NB4 (cell line): ENCODE measurements around the gene MATN1.
A peak's percentile ranks its signal among the peaks of the same experiment; 100 is the strongest.
"Not testable (repeated sequence)": the region's sequence is repeated elsewhere in the genome, so short reads cannot be mapped to it uniquely, and the experiment has no call there.

Source experiments
- DNase-seq: peaks from one replicate; pipeline ENCODE4 v3.0.0; 2010; ENCODE audit warnings: low read depth
- H3K4me3 ChIP-seq: one replicate; pipeline ENCODE4 v1.5.1; 2011; ENCODE audit warnings: mild to moderate bottlenecking, low read depth, low read length, moderate library complexity
- MYC ChIP-seq: IDR thresholded peaks from 2 replicates; pipeline ENCODE4 v1.6.1; 2011; ENCODE audit warnings: low read depth, low read length
- POLR2A ChIP-seq: IDR thresholded peaks from 2 replicates; pipeline ENCODE4 v1.6.1; 2011; ENCODE audit warnings: mild to moderate bottlenecking; ENCODE audit not compliant: insufficient read length; ENCODE audit errors: extremely low read depth
- TF ChIP-seq, protein P1 (sequence below): IDR thresholded peaks from one replicate; pipeline ENCODE4 v1.5.1; 2012; ENCODE audit warnings: low read depth, low read length
- TF ChIP-seq, protein P2 (sequence below): IDR thresholded peaks from 2 replicates; pipeline ENCODE4 v1.6.1; 2011; ENCODE audit warnings: low read depth, low read length

MATN1 gene

DNA sequence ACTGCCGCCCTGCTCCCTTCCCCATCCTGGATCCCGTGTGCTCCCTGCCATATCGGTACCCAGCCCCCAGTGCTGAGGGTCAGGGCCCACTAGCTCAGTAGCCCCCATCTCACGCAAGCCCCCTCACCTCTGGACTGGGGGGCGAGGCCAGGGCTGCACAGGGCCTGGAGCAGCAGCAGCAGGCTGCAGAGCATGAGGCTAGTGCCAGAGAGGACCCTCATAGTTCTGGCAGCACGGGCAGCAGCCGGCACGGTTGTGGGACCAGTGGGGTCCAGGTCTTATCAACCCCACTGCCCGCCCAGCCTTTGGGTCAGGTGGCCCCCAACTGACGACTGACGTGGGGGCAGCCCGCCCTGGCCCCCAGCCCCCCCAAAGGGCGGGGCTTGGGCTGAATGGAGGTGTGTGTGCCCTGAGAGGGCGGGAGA, at the start of gene MATN1:
Gene MATN1, minus strand, starts transcription at position 255 of the 425 bp plus-strand sequence. Its CDS starts 34 bp downstream, at position 221.
- TF ChIP-seq, protein P1, sequence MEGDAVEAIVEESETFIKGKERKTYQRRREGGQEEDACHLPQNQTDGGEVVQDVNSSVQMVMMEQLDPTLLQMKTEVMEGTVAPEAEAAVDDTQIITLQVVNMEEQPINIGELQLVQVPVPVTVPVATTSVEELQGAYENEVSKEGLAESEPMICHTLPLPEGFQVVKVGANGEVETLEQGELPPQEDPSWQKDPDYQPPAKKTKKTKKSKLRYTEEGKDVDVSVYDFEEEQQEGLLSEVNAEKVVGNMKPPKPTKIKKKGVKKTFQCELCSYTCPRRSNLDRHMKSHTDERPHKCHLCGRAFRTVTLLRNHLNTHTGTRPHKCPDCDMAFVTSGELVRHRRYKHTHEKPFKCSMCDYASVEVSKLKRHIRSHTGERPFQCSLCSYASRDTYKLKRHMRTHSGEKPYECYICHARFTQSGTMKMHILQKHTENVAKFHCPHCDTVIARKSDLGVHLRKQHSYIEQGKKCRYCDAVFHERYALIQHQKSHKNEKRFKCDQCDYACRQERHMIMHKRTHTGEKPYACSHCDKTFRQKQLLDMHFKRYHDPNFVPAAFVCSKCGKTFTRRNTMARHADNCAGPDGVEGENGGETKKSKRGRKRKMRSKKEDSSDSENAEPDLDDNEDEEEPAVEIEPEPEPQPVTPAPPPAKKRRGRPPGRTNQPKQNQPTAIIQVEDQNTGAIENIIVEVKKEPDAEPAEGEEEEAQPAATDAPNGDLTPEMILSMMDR: no peak
- TF ChIP-seq, protein P2, sequence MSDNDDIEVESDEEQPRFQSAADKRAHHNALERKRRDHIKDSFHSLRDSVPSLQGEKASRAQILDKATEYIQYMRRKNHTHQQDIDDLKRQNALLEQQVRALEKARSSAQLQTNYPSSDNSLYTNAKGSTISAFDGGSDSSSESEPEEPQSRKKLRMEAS: no peak
- TF ChIP-seq MYC (no peak), POLR2A (no peak)
- no peak within 1 kb of the TSS for H3K4me3 ChIP-seq
- no peak for DNase-seq

DNA sequence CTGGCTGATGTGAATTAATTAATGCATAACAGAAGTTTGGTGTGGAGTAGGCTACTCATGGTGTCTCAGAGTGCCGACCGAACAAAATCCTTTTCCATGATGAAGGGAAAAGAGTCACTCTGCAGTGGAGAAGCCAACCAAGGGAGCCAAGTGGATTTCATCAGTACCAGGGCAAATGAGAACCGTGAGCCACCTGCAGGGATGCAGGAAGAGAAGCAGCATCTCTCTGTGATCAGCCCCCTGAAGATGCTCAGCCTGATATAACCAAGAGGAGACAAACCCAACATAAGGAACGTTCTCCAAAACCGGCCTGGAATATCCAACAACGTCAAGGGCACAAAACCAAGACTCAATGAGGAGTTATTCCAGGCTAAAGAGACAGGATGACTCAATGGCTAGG, 47.6 kb upstream of the MATN1 start:
- DNase-seq: no peak
- TF ChIP-seq MYC (no peak), POLR2A (no peak)
- TF ChIP-seq, protein P1: no peak
- TF ChIP-seq, protein P2: no peak
- H3K4me3 ChIP-seq: no peak overlapping the region

DNA sequence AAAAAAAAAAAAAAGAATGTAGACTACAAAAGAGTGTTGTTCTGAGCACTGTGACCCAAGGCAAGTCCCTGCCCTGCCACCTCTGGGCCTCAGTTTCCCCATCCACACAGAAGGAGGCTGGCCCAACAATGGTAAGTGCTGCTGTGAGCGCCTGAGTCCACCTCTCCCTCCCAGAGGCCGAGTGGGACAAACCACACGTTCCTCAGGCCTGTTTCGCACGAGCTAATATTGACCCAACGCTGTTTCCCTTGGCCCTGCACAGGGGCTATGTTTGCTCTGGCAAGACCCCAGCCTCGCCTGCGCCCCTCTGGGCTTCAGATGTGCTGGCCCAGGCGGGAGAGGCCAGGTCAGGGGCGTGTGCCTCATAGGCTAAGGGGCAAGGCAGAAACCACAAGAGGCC, 46.8 kb upstream of the MATN1 start:
- no peak for DNase-seq
- TF ChIP-seq POLR2A (no peak), MYC (no peak)
- TF ChIP-seq, protein P2: no peak
- TF ChIP-seq, protein P1: no peak
- no peak overlapping the region for H3K4me3 ChIP-seq

- DNase-seq: peak; percentile 53
- no peak for TF ChIP-seq POLR2A
- TF ChIP-seq, protein P2: no peak
- TF ChIP-seq, protein P1: no peak
- no peak for TF ChIP-seq MYC
- H3K4me3 ChIP-seq: no peak overlapping the region
Observed at GRCh38 chr1:30768830-30769718, 45.7 kb upstream of the MATN1 start.

DNA sequence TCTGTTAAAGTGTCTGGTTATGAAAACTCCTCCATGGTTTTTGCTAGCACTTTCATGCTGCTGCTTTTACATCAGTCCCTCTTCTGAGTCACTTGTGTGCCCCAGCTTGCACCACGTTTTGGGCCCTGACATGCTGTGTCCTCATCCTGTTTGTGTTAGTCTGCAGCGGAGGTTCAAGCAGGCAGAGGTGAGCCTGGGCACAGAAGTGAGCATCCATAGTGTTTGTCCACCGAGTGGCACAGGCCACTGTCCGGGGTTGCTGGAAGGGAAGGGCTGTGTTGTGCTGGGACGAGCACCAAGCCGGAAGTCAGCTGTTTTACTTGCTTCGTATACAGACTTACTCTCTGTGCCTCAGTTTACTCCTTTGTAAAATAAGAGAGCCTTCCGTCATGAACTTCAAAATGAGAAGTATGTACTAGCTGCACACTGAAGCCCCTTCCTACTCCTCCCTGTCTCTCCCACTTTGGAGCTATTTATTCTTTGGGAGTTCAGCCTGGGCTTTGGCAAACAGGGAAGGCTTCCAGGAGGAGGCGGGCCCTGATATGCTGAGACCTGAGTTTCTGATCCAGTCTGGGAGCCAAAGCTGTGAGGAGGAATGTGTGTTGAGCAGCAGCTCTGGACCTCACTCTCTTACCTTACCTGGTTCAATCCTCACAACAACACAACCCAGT, 44.9 kb upstream of the MATN1 start:
- DNase-seq: no peak
- TF ChIP-seq, protein P2: no peak
- TF ChIP-seq MYC (no peak), POLR2A (no peak)
- TF ChIP-seq, protein P1: no peak

DNA sequence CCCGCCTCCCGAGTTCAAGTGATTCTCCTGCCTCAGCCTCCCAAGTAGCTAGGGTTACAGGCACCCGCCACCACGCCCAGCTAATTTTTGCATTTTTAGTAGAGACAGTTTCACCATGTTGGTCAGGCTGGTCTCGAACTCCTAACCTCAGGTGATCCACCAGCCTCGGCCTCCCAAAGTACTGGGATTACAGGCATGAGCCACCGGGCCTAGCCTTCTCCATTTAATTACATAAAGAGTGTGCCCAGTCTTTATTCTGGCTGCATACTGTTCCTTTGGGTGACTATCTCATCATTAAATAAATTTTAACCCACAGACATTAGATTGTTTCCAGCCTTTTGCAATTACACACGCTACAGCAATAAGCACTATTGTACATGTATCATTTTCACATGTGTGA, 43.6 kb upstream of the MATN1 start:
- not testable (repeated sequence) for H3K4me3 ChIP-seq, DNase-seq

More for the DNA sequence above, 44.9 kb upstream of the MATN1 start:
- no peak overlapping the region for H3K4me3 ChIP-seq
